NB4 (cell line): ENCODE measurements around the gene CD164L2.

ENCODE experiments used
- DNase-seq: peaks from one replicate; pipeline ENCODE4 v3.0.0; 2010; ENCODE audit warnings: low read depth
- H3K4me3 ChIP-seq: one replicate; pipeline ENCODE4 v1.5.1; 2011; ENCODE audit warnings: mild to moderate bottlenecking, low read depth, low read length, moderate library complexity
- CTCF ChIP-seq: IDR thresholded peaks from one replicate; pipeline ENCODE4 v1.5.1; 2012; ENCODE audit warnings: low read depth, low read length
- MAX ChIP-seq: IDR thresholded peaks from 2 replicates; pipeline ENCODE4 v1.6.1; 2011; ENCODE audit warnings: low read depth, low read length
- MYC ChIP-seq: IDR thresholded peaks from 2 replicates; pipeline ENCODE4 v1.6.1; 2011; ENCODE audit warnings: low read depth, low read length
- POLR2A ChIP-seq: IDR thresholded peaks from 2 replicates; pipeline ENCODE4 v1.6.1; 2011; ENCODE audit warnings: mild to moderate bottlenecking; ENCODE audit not compliant: insufficient read length; ENCODE audit errors: extremely low read depth

Gene CD164L2

GRCh38 chr1:27363766-27364695 is 19.1 kb downstream of the CD164L2 start:
- no peak for TF ChIP-seq CTCF
- no peak for TF ChIP-seq MAX
- TF ChIP-seq POLR2A, result no peak
- no peak for TF ChIP-seq MYC
- DNase-seq, result no peak
- H3K4me3 ChIP-seq, result no peak overlapping the region

- no peak overlapping the region for H3K4me3 ChIP-seq
- TF ChIP-seq CTCF (no peak), MYC (no peak)
- DNase-seq, result no peak
These were observed 21.6 kb downstream of the CD164L2 start for GRCh38 chr1:27361553-27361952.

DNA sequence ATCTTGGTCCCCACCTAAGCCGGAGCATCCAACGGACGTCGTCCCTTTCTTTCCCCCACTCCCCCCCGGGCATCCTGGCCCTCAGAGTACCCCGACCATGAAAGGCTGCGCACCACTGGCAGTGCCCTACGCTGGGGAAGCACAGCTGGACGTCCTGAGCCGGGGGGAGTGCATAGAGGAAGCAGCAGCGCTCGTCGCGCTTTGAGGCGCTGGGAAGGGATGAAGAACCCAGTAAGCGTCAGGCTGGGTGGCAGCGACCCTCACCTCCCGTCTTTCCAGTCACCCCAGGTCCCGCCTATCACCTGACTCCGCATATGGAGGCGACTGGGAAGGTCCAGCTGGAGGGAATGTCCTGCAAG is 22.1 kb downstream of the CD164L2 start:
- no peak for TF ChIP-seq CTCF
- no peak for TF ChIP-seq POLR2A
- TF ChIP-seq MAX, result no peak
- TF ChIP-seq MYC, result no peak
- H3K4me3 ChIP-seq, result no peak overlapping the region
- DNase-seq, result no peak

- no peak for DNase-seq
- no peak for TF ChIP-seq CTCF
- no peak for TF ChIP-seq MAX
- TF ChIP-seq MYC, result no peak
- TF ChIP-seq POLR2A, result no peak
- no peak overlapping the region for H3K4me3 ChIP-seq
These were observed 22.7 kb downstream of the CD164L2 start for GRCh38 chr1:27360159-27361043.

GRCh38 chr1:27359822-27360158 is 23.3 kb downstream of the CD164L2 start:
- H3K4me3 ChIP-seq, result no peak overlapping the region
- TF ChIP-seq MAX (no peak), POLR2A (no peak), CTCF (no peak), MYC (no peak)

More at GRCh38 chr1:27359822-27360158, 23.3 kb downstream of the CD164L2 start:
- no peak for DNase-seq
